WI38 (cell line): ENCODE data around the gene EDRF1.

ENCODE experiments used
- H3K4me3 ChIP-seq: 2 replicates; pipeline ENCODE4 v1.5.1; 2011; ENCODE audit warnings: low read depth, mild to moderate bottlenecking, control low read depth, low read length
- TF ChIP-seq, protein P1 (sequence below): IDR thresholded peaks from 2 replicates; pipeline ENCODE4 v1.5.1; 2012; ENCODE audit warnings: low read depth, mild to moderate bottlenecking, control low read depth, low read length

EDRF1 gene

GRCh38 chr10:125747417-125747816 is 27.9 kb downstream of the EDRF1 start:
- TF ChIP-seq, protein P1, sequence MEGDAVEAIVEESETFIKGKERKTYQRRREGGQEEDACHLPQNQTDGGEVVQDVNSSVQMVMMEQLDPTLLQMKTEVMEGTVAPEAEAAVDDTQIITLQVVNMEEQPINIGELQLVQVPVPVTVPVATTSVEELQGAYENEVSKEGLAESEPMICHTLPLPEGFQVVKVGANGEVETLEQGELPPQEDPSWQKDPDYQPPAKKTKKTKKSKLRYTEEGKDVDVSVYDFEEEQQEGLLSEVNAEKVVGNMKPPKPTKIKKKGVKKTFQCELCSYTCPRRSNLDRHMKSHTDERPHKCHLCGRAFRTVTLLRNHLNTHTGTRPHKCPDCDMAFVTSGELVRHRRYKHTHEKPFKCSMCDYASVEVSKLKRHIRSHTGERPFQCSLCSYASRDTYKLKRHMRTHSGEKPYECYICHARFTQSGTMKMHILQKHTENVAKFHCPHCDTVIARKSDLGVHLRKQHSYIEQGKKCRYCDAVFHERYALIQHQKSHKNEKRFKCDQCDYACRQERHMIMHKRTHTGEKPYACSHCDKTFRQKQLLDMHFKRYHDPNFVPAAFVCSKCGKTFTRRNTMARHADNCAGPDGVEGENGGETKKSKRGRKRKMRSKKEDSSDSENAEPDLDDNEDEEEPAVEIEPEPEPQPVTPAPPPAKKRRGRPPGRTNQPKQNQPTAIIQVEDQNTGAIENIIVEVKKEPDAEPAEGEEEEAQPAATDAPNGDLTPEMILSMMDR = no peak
- H3K4me3 ChIP-seq = no peak overlapping the region

- H3K4me3 ChIP-seq = no peak overlapping the region
- TF ChIP-seq, protein P1 = no peak
Measured at GRCh38 chr10:125756196-125756595, 36.7 kb downstream of the EDRF1 start.

DNA sequence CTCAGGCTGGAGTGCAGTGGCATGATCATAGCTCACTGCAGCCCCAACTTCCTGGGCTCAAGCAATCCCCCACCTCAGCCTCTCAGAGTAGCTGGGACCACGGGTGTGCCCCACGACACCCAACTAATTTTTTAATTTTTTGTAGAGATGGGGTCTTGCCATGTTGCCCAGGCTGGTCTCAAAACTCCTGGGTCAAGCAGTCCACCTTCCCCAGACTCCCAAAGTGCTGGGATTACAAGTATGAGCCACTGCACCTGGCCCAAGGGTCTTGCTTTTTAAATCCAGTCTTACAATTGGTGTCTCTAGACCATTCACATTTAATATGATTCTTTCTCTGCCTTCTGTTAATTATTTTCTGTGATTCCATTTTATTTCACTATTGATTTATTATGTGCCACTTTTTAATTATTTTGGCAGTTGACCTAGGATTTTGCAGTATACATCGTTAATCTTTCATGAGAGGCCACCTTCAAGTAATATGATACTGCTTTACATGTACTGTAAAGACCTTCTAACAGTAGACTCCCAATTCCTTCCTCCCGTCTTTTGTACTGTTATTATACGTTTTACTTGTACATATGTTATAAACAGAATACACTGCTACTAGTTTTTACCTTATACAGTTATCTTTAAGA is 37.5 kb downstream of the EDRF1 start:
- TF ChIP-seq, protein P1 = no peak
- H3K4me3 ChIP-seq = no peak overlapping the region

DNA sequence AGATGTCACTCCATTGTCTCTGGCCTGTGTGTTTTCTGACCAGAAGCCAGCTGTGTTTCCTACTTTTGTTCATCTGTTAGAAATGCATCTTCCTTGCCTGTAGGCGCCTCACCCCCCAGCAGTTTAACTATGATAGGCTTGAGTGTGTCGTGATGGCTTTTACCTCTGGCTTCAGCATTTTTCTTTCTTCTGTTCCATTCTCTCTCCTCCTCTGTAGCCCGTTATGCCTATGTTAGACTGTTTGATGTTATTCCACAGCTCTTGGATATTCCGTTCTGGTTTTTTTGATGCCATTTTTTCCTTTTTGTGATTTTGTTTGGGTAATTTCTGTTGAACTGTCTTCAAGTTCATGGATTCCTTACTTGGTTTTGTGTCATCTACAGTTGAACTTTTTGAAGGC is 38.2 kb downstream of the EDRF1 start:
- H3K4me3 ChIP-seq = no peak overlapping the region
- TF ChIP-seq, protein P1 = no peak

- TF ChIP-seq, protein P1 = no peak
- no peak overlapping the region for H3K4me3 ChIP-seq
Measured at GRCh38 chr10:125761961-125762360, 42.5 kb downstream of the EDRF1 start.

DNA sequence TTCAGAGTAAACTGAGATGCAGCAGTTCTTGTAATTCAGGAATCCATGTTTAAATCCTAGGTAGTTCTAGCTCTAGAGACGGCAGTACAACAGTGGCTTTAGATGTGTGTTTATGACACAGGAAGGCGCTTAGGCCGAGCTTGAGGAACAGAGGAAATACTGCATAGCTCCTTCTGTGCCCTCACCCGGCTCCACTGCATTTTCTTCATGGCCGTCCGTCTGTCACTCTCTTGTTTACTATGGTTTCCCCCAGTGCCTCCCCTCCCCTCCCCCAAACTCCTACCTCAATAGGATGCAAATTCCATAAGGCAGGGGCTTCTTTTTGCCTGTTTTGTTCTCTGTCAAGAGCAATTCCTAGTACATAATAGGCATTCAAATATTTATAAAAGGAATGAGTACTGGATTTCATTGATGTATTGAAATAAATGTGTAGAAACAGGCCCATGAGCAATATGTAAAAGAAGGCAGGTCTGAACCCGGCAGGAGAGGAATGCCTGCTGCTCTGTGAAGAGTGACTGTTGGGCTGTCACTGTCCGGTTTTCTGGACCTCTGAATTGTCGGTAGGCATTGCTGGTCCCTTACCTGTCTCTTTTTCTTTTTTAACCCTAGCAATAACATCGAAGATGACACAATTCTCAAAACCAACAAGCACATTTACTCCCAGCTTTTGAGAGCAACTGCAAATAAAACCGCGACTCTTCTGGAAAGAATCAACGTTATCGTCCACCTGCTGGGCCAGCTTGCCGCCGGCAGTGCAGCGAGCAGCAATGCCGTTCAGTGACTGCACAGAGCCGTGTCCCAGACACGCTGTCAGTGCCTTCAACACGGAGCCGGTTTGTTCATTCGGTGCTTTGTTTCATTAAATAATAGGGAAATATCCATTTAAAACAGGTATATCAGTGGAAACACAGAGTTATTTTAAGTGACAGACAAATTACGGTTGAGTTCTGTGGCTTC is 43.5 kb downstream of the EDRF1 start:
- H3K4me3 ChIP-seq = no peak overlapping the region
- TF ChIP-seq, protein P1 = no peak

GRCh38 chr10:125765835-125766234 is 46.3 kb downstream of the EDRF1 start:
- TF ChIP-seq, protein P1 = no peak
- H3K4me3 ChIP-seq = no peak overlapping the region
